GM23338 (cell line): Measurements from ENCODE around the gene KRTAP24-1.

Source experiments
- CREB1 ChIP-seq: fragments of 250-450 bp; sonication (Bioruptor Pico); IDR thresholded peaks from 2 replicates; pipeline ENCODE4 v1.5.0; 2020; ENCODE audit warnings: low read depth, mild to moderate bottlenecking, moderate library complexity
- EZH2 ChIP-seq: fragments of 200-600 bp; sonication (generic); IDR thresholded peaks from one replicate; pipeline ENCODE4 v1.8.0; 2017; ENCODE audit warnings: antibody characterized with exemption, mild to moderate bottlenecking, low read depth; ENCODE audit not compliant: unreplicated experiment
- EZH2phosphoT487 ChIP-seq: fragments of 200-600 bp; sonication (generic); IDR thresholded peaks from one replicate; pipeline ENCODE4 v1.8.1; 2018; ENCODE audit warnings: antibody characterized with exemption; ENCODE audit not compliant: unreplicated experiment
- JUNB ChIP-seq: IDR thresholded peaks from one replicate; pipeline ENCODE4 v1.6.1; 2016; ENCODE audit warnings: antibody characterized with exemption; ENCODE audit not compliant: unreplicated experiment
- NANOG ChIP-seq: IDR thresholded peaks from 2 replicates; pipeline ENCODE4 v1.6.1; 2016; ENCODE audit warnings: antibody characterized with exemption, borderline replicate concordance
- POLR2AphosphoS5 ChIP-seq: IDR thresholded peaks from 2 replicates; pipeline ENCODE4 v1.6.1; 2016; ENCODE audit warnings: antibody characterized with exemption, low read depth
- STAT1 ChIP-seq: IDR thresholded peaks from one replicate; pipeline ENCODE4 v1.6.1; 2016; ENCODE audit warnings: antibody characterized with exemption; ENCODE audit not compliant: unreplicated experiment
- ZNF114 ChIP-seq: fragments of 250-450 bp; sonication (Bioruptor Pico); IDR thresholded peaks from 2 replicates; pipeline ENCODE4 v1.5.0; 2020; ENCODE audit warnings: mild to moderate bottlenecking, moderate library complexity
- ZNF331 ChIP-seq: fragments of 250-450 bp; sonication (Bioruptor Pico); IDR thresholded peaks from 2 replicates; pipeline ENCODE4 v1.5.0; 2020; ENCODE audit warnings: low read depth, mild to moderate bottlenecking, moderate library complexity
- TF ChIP-seq, protein P1 (sequence below): IDR thresholded peaks from one replicate; pipeline ENCODE4 v1.6.1; 2018; ENCODE audit warnings: antibody characterized with exemption; ENCODE audit not compliant: unreplicated experiment
- TF ChIP-seq, protein P2 (sequence below), 2 experiments: fragments of 200-600 bp in 1 of 2; sonication (generic) in 1 of 2; conservative IDR thresholded peaks; 2 replicates each; pipeline versions ENCODE4 v1.5.1 to v1.6.1; 2016 to 2017; ENCODE audit warnings: antibody characterized with exemption in 2 of 2, low read depth in 2 of 2, mild to moderate bottlenecking in 2 of 2, moderate library complexity in 1 of 2
- TF ChIP-seq, protein P3 (sequence below): IDR thresholded peaks from 2 replicates; pipeline ENCODE4 v1.6.1; 2016; ENCODE audit warnings: antibody characterized with exemption
- TF ChIP-seq, protein P4 (sequence below): fragments of 250-450 bp; sonication (Bioruptor Pico); IDR thresholded peaks from 2 replicates; pipeline ENCODE4 v1.5.0; 2020; ENCODE audit warnings: mild to moderate bottlenecking, moderate library complexity

DNA sequence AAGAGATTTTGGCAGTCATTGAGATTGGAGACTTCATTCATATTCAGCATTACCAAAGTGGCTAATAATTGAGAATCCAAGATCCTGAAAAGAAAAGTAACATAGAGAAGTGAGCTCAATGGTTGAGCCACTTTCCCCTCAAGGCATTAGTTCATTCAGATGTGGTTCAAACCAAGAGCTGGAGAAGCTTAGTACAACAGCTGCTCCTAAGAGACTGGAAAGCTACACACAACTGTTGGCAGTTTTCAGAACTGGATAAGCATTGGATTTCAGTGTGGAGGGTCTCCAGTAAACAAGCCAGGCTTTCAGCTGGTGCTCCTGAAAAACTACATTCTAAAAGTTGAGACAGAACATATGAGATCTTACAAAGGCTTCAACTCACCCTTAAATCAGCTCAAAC lies 37.7 kb downstream of the KRTAP24-1 start:
- TF ChIP-seq EZH2, result no peak
- TF ChIP-seq, protein P1, sequence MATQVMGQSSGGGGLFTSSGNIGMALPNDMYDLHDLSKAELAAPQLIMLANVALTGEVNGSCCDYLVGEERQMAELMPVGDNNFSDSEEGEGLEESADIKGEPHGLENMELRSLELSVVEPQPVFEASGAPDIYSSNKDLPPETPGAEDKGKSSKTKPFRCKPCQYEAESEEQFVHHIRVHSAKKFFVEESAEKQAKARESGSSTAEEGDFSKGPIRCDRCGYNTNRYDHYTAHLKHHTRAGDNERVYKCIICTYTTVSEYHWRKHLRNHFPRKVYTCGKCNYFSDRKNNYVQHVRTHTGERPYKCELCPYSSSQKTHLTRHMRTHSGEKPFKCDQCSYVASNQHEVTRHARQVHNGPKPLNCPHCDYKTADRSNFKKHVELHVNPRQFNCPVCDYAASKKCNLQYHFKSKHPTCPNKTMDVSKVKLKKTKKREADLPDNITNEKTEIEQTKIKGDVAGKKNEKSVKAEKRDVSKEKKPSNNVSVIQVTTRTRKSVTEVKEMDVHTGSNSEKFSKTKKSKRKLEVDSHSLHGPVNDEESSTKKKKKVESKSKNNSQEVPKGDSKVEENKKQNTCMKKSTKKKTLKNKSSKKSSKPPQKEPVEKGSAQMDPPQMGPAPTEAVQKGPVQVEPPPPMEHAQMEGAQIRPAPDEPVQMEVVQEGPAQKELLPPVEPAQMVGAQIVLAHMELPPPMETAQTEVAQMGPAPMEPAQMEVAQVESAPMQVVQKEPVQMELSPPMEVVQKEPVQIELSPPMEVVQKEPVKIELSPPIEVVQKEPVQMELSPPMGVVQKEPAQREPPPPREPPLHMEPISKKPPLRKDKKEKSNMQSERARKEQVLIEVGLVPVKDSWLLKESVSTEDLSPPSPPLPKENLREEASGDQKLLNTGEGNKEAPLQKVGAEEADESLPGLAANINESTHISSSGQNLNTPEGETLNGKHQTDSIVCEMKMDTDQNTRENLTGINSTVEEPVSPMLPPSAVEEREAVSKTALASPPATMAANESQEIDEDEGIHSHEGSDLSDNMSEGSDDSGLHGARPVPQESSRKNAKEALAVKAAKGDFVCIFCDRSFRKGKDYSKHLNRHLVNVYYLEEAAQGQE, result no peak
- TF ChIP-seq CREB1 (CRISPR knock-in tag), result no peak
- no peak for TF ChIP-seq JUNB
- TF ChIP-seq POLR2AphosphoS5, result no peak
- TF ChIP-seq, protein P2, sequence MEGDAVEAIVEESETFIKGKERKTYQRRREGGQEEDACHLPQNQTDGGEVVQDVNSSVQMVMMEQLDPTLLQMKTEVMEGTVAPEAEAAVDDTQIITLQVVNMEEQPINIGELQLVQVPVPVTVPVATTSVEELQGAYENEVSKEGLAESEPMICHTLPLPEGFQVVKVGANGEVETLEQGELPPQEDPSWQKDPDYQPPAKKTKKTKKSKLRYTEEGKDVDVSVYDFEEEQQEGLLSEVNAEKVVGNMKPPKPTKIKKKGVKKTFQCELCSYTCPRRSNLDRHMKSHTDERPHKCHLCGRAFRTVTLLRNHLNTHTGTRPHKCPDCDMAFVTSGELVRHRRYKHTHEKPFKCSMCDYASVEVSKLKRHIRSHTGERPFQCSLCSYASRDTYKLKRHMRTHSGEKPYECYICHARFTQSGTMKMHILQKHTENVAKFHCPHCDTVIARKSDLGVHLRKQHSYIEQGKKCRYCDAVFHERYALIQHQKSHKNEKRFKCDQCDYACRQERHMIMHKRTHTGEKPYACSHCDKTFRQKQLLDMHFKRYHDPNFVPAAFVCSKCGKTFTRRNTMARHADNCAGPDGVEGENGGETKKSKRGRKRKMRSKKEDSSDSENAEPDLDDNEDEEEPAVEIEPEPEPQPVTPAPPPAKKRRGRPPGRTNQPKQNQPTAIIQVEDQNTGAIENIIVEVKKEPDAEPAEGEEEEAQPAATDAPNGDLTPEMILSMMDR (conservative IDR thresholded peaks at IDR 0.05; ENCODE audit: low read depth in 2 of 2), result no peak
- TF ChIP-seq EZH2phosphoT487, result no peak
- TF ChIP-seq, protein P3, sequence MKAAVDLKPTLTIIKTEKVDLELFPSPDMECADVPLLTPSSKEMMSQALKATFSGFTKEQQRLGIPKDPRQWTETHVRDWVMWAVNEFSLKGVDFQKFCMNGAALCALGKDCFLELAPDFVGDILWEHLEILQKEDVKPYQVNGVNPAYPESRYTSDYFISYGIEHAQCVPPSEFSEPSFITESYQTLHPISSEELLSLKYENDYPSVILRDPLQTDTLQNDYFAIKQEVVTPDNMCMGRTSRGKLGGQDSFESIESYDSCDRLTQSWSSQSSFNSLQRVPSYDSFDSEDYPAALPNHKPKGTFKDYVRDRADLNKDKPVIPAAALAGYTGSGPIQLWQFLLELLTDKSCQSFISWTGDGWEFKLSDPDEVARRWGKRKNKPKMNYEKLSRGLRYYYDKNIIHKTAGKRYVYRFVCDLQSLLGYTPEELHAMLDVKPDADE, result no peak
- no peak for TF ChIP-seq ZNF331 (CRISPR knock-in tag)
- no peak for TF ChIP-seq ZNF114 (CRISPR knock-in tag)
- TF ChIP-seq, protein P4, sequence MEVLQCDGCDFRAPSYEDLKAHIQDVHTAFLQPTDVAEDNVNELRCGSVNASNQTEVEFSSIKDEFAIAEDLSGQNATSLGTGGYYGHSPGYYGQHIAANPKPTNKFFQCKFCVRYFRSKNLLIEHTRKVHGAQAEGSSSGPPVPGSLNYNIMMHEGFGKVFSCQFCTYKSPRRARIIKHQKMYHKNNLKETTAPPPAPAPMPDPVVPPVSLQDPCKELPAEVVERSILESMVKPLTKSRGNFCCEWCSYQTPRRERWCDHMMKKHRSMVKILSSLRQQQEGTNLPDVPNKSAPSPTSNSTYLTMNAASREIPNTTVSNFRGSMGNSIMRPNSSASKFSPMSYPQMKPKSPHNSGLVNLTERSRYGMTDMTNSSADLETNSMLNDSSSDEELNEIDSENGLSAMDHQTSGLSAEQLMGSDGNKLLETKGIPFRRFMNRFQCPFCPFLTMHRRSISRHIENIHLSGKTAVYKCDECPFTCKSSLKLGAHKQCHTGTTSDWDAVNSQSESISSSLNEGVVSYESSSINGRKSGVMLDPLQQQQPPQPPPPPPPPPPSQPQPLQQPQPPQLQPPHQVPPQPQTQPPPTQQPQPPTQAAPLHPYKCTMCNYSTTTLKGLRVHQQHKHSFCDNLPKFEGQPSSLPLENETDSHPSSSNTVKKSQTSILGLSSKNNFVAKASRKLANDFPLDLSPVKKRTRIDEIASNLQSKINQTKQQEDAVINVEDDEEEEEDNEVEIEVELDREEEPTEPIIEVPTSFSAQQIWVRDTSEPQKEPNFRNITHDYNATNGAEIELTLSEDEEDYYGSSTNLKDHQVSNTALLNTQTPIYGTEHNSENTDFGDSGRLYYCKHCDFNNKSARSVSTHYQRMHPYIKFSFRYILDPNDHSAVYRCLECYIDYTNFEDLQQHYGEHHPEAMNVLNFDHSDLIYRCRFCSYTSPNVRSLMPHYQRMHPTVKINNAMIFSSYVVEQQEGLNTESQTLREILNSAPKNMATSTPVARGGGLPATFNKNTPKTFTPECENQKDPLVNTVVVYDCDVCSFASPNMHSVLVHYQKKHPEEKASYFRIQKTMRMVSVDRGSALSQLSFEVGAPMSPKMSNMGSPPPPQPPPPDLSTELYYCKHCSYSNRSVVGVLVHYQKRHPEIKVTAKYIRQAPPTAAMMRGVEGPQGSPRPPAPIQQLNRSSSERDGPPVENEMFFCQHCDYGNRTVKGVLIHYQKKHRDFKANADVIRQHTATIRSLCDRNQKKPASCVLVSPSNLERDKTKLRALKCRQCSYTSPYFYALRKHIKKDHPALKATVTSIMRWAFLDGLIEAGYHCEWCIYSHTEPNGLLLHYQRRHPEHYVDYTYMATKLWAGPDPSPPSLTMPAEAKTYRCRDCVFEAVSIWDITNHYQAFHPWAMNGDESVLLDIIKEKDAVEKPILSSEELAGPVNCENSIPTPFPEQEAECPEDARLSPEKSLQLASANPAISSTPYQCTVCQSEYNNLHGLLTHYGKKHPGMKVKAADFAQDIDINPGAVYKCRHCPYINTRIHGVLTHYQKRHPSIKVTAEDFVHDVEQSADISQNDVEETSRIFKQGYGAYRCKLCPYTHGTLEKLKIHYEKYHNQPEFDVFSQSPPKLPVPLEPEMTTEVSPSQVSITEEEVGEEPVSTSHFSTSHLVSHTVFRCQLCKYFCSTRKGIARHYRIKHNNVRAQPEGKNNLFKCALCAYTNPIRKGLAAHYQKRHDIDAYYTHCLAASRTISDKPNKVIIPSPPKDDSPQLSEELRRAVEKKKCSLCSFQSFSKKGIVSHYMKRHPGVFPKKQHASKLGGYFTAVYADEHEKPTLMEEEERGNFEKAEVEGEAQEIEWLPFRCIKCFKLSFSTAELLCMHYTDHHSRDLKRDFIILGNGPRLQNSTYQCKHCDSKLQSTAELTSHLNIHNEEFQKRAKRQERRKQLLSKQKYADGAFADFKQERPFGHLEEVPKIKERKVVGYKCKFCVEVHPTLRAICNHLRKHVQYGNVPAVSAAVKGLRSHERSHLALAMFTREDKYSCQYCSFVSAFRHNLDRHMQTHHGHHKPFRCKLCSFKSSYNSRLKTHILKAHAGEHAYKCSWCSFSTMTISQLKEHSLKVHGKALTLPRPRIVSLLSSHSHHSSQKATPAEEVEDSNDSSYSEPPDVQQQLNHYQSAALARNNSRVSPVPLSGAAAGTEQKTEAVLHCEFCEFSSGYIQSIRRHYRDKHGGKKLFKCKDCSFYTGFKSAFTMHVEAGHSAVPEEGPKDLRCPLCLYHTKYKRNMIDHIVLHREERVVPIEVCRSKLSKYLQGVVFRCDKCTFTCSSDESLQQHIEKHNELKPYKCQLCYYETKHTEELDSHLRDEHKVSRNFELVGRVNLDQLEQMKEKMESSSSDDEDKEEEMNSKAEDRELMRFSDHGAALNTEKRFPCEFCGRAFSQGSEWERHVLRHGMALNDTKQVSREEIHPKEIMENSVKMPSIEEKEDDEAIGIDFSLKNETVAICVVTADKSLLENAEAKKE (CRISPR knock-in tag), result no peak
- no peak for TF ChIP-seq NANOG
- no peak for TF ChIP-seq STAT1
